Measurements from ENCODE around the gene POLR1A.

Gene POLR1A

DNA sequence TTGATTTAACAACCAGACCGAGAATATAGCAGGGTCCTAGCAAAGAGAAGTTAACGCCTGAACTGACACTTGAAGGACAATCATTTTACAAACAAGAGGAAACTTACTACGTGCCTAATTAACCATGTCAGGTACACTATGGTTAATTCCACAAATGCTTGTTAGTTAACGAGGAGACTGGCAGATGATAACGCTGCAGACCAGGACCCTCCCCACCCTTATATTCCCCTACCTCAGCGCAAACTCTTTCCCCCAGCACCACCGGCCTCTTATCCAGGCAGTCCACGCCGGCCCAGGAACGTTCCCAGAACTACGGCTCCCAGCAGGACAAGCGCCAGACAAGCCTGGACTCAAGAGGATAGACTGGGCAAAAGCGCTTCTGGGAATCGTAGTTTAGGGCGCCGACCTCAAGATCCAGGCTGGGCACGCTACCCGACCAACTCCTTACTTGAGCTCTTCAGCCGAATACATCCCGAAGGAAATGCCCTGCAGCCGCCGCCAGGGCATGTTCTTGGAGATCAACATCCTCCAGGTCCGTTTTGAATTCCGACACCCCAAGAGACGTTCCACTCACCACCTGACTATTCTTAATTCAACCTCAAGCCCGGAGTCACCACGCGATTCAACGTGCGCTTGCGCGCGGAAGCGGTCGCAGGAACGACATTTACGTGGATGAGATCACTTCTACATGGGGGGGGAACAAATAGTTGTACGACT lies at the start of gene POLR1A:
TSS of gene POLR1A (minus strand) at position 635 of the 717 bp plus-strand sequence. CDS start at position 525, 110 bp downstream.
- DNase-seq (ENCODE audit: low read depth, low spot score): peak; percentile 75

DNA sequence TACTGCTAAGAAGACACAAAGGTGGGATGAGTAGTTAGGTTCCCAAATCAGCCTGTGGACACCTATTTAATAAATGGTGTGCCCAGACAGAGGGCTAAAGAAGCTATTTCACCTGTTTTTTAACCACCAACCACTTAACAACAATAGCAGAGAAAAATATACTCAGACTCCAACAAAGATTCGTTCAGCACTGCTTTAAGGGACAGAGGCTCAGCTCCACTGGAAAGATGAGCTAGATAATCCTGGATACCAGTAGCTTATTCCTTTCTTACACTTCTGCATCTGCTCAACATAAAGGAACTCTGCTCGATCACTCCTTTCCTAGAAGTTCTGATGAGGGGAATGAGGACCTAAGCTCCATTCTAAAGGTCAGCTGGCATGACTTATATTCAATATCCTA lies 44.8 kb upstream of the POLR1A start:
- DNase-seq (ENCODE audit: low read depth, low spot score): no peak

DNA sequence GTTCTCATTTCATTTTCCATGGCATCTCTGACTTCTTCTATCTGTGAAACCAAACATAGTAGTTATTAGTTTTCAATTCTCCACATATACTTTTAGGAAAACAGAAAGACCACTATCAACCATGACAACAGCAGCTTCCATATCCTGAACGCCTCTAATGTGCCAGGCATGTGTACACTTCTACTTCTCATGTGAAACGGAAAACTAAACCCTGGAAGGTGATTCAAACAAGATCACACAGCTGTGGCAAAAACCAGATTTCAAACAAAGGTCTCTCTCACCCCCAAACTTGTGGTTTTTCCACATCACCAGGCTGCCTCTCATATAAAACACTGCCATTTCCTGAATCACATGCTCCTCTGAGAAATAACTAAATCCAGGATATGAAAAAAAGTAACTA lies 42.1 kb upstream of the POLR1A start:
- DNase-seq (ENCODE audit: low read depth, low spot score): no peak

DNA sequence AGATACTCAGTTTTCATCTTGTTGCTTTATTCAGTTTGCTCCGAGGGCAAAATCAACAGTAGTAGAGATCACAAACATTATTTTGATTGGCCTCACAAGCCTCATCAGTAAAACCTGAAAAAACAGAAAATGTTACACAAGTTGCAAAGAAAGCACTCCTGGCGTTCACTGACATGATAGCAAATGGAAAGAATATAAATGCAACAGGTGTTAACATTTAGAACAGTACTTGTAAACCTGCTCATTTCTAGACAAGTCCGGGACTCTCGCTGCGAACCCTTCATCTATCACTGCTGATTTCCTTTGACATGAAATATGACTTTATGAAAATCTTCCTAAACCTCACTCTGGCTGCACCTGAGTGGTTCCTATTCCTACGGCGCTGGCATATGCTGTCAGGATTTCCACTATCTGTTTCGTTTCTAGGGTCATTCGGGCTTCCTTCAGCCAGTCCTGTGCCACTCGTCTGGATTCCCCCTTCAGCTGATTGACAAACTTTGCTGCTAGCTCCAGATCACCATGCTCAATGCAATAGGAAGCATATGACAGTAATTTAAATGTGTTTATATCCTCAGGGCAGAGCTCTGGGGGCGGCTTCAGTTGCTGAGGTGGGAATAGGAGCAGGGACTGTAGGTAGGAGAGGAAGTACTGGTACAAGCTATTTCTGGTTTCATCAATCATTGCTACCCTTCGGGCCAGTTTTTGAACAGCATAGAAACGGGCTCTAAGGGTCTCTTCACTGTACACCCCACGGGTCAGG lies 38.4 kb upstream of the POLR1A start:
- no peak for DNase-seq (ENCODE audit: low read depth, low spot score)

DNA sequence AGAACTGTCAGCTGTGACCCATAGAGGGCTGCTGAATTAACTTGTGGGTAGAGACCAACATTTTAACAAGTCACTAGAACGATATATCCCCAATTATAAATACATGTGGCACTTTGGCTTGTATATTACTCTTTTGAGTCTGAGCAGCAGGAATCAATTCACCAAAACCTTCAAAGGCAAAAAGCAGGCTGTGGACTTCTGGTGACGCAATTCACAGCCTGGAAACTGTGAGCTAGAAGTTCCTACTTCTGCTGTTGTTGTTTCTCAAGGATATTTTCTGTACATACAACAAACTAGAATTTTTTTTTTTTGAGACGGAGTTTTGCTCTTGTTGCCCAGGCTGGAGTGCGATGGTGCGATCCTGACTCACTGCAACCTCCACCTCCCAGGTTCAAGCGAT lies 37.6 kb upstream of the POLR1A start:
- DNase-seq (ENCODE audit: low read depth, low spot score): no peak

DNA sequence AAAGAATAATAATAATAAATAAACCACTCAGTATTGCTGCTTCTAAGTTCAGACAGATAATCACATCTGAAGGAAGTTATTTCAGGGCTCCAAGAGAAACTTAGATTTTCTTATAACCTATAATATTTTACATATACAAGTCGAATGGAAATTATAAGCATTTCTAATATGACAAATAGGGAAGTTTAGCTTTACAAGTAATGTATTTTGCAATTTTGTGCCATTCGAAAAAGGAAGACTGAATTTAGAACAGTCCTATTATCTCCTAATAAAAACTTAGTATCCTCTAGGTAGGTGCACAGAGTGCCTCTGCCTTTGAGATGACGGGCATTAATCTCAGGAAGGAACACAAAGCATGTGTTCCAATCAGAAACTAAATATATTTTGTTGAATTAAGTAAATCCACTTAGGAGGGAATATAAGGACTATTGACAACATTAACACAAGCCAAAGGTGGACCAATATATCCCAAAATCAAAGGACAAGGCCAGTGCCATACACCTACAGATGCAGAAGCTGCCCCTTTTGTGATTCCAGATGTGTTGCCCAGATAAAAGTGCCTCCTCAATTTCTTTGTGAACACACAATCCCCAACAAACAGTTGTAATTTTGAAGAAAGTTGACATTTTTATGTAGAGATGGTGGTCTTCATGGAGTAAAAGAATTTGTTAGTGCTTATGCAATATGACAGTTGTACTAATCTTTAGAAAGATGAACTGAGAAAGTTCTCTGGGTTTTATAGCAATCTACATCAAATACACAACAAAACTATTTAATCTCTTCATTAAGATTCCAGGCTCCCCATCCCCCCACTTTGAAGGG lies 37.0 kb upstream of the POLR1A start:
- no peak for DNase-seq (ENCODE audit: low read depth, low spot score)

DNA sequence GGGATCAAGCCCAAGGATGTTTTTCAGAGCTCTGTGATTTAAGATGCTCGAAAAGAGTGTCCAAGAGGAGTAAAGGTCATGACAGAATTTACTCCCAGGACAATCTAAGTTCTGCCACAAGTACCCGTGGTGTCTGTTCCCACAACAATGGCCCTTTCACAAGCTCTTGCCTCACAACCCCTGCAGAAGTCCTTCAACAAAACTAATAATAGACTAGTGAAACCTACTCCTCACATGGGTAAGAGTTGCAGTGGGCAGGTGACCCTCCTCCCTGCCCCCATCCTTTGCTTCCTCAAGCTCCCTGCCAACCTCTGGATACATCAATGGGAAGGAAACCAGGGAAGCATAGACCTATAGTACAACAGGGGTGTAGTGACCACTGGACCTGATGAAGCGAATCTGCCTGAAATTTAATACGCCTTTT lies 35.3 kb upstream of the POLR1A start:
- DNase-seq (ENCODE audit: low read depth, low spot score): no peak

DNA sequence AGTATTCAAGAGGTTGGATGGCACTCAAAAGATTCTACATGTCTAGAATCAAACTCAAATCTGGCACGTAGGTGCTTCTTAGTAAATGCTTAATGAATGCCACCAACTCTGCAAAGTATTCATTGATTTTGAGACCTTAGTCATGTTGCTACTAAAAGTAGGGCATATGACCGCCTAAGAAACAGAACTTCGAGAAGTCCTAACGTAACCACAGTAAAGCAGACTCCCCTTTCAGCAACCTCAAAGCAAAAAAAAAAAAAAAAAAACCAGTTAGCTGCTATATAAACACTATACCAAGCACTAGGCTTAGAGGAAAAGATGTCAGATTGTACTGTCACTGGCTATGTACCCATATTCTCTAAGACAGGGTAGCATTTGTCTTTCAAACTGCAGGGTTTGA lies 34.3 kb upstream of the POLR1A start:
- DNase-seq (ENCODE audit: low read depth, low spot score): no peak

DNA sequence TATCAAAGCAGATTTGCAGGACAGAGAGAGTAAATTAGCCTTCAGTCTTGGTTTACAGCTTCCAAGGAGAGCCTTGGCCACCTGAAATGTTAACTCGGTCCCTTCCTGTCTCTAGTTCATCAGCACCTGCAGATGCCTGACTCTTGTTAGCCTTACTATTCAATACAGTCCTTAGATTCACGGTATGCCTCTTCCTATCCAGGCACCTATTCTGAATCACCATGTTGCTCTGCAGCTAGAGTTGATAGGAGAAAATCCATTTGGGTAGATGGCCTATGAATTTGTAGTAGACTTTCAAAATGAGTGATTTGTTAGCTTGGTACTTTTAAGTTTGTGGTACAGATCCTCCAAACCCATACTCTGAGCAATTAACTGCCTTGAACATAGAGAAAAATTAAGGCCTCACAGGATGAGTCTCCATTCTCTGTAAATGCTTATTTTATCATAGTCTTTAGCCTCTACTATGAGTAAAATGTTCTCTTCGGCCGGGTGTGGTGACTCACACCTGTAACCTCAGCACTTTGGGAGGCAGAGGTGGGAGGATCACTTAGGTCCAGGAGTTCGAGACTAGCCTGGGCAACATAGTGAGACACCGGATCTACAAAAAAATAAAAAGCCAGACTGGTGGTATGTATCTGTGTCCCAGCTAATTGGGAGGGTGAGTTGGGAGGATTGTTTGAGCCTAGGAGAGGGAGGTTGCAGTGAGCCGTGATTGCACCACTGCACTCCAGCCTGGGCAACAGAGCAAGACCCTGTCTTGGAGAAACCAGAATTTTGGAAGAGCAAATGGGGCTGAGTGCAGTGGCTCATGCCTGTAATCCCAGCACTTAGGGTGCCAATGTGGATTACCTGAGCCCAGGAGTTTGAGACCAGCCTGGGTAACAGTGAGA lies 33.3 kb upstream of the POLR1A start:
- no peak for DNase-seq (ENCODE audit: low read depth, low spot score)

DNA sequence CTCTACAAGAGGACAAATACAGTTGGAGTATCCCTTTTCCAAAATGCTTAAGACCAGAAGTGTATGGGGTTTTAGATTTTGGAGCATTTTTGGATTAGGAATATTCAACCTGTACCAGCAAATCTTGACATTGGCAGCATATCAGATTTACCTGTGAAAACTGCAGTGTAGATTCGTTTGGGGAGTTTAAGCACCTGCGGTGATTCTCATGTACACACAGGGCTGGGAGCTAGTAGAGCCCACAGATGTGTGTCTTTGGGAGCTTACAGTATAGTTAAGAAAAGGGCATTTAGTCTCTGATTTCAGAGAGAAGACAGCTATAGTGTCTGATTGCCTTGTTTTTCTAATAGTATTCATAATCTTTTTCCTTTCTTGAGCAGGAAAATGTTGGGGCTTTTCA lies 30.5 kb upstream of the POLR1A start:
- DNase-seq (ENCODE audit: low read depth, low spot score): no peak

DNA sequence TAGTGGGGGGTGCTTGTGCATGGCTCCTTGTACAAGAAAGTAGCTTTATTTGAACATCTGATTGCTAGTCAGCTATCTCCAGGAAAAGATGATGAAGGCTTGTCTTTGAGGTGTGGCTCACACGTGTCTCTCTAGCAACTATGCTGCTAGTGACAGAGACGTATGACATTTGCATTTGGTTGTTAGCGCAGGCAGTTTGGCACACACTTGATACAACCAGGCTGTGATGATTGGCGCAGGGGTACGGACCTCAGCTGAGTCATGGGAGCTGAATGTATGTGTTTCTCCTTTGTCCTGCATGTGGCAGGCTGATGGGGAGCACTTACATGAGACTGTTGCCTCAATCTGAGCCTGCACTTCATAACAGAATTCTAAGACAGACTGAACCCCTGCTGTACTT lies 30.0 kb upstream of the POLR1A start:
- no peak for DNase-seq (ENCODE audit: low read depth, low spot score)

DNA sequence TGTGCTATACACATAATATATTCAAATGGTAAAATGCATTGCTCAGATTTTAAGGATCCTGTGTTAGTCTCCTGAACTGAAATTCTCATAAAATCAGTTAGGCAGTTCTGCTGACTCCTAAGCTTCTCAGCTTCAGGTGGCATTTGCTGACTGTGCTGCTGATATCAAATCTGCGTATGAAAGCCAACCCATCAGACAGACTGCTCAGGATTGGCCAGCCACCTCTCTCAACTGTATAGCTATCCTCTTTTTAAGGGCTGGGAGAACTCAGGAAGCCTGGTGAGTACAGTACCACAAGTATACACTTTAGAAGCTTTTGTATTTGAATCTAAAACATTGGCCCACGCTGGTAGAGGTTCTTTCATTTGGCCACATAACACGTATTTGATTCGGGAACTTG lies 29.0 kb upstream of the POLR1A start:
- DNase-seq (ENCODE audit: low read depth, low spot score): no peak

DNA sequence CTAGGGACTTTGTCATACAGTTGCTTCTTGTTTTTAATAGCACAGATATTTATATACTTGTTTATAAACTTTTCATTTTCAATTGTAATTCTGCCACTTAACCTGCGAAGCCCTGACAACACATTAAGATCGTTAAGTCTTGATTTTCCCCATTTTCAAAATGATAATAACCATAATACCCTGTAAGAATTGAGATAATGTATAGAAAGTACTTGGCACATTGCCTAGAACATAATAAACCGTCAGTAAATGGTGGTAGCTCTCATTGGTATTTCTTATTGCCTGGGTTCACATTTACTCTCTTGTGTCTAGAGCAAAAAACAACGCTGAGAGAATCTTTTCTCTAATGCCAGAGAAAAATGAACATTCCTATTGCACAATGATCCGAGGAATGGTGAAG lies 19.0 kb upstream of the POLR1A start:
- no peak for DNase-seq (ENCODE audit: low read depth, low spot score)

DNA sequence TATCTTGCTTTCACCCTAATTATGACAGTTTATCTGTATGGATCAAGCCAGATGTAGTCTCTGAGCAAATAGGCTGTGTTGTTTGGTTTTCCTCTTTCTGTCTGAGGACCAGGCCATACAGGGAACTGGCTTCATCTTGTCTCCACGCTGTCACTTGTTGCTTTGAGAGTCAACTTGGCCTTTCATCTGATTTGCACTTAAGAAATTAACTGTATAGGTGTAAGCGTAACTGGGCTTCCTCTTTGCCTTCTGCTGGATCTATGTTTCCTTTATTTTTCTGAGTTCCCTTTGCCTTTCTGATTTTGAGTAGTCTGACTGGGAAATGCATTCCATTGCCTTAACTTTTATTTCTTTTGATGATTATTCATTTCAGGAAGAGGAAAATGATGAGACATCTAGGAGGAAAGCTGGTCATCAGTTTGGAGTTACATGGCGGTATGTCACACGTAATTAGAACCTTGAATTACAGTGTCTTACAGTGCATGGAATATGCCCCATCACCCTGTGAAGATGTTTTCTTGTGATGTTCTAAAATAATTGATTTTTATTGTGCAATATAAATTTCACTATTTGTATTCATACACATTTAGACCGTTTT lies 17.7 kb upstream of the POLR1A start:
- no peak for DNase-seq (ENCODE audit: low read depth, low spot score)

DNA sequence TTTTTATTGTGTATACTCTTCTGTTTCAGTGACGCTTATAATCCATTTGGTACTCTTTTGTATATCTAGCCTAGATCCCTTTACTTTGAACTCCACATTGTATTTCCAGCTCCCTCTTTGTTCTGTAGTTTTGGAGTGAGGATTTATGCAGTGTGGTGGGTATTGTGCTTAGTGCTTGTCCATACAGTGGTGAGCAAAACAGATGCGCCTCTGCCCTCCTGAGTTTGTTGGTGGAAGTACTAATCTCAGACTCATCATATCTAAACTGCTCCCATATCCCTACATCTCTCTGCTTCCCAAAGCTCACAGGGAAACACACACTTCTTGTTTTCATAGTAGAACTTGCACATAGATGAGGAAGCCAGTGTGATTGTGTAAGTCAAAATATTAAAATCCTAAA lies 12.4 kb upstream of the POLR1A start:
- DNase-seq (ENCODE audit: low read depth, low spot score): no peak

DNA sequence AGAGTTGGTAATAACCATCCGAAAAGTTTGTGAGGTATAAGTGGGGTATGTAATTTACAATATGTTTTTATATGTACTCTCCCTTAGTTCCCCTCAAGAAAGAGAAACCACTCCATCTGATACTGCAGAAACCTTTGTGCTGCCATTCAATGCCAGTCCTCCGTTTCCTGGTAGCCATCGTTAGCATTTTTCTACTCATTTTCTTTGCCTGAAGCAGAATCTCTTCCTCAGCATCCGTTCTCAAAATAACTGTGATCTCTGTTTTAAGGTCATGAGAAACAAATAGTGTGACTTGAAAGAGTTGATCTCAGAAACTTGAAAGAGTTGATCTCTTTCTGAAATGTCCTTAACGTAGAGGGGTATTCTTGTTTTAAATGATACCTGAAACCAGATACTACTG lies 1.3 kb upstream of the POLR1A start:
- DNase-seq (ENCODE audit: low read depth, low spot score): no peak

DNA sequence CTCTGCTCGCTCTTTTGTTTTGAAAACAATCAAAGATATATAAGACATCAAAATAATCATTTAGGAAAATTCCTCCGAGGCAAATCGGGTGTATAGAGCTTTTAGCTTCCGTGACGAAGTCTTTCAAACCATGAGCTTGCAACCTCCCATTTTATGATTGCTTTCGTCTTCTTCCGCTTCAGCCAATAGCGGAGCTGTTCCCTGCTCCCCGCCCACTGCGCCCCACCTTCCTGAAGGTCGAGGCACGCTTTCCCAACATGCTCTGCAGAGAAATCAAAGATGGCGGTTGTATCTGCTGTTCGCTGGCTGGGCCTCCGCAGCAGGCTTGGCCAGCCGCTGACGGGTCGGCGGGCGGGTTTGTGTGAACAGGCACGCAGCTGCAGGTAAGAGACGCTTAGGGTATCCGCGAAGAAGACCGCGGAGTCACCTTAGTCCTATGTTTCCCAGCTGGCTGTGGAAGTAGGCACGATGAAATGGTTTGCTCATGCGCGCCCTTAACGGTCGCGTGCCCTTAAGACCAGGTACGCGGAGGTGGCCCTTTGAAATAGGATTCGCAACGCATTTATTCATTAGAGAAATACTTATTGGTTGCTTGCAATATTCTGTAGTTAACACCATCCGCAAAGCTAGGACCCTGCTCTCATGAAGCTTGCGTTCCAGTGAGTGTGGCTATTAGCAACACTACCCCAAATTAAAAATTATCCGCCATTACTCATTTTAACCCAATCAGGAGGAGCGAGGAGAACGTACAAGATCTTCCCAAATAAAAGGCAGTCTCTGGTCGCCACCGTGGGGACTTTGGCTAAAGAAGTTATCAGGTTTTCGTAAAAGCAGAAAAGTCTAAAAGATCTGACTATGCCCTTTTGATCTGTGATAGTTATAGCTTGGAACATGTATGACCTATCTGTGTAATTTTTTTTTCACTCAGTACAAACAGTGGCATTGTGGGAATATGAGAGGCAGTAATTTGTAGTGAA lies 571 bp upstream of the POLR1A start, which contains the start of gene PTCD3:
TSS of gene PTCD3 (plus strand) at position 267 of the 977 bp plus-strand sequence. CDS start at position 280, 13 bp downstream.
- DNase-seq (ENCODE audit: low read depth, low spot score): peak; percentile 93

DNA sequence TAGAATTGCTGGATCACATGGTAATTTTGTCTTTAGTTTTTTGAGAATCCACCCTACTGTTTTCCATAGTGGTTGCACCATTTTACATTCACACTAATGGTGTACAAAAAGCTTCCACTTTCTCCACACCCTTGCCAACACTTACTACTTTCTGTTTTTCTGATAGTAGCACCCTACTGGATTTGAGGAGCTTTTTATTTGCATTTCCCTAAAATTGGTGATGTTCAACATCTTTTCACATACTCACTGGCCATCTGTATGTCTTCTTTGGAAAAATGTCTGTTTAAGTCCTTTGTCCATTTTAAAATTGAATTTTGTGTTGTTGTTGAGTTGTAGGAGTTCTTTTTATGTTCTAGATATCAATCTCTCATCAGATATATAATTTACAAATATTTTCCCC lies 3.5 kb downstream of the POLR1A start:
- DNase-seq (ENCODE audit: low read depth, low spot score): no peak

DNA sequence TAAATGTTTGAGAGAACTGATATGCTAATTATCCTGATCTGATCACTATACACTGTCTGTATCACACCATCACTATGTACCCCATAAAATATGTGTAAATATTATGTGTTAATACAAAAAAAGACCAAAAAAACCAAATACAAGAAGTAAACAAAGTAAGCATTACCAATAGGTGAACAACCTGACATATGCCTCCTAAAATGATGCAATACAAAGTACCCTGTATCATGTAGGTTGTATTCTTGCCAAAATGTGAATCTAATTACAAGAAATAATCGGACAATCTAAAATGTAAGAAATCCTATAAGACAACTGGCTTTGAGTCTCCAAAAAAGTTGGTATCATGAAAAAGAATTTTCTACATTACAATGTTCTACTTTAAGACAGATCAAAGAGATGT lies 7.8 kb downstream of the POLR1A start:
- DNase-seq (ENCODE audit: low read depth, low spot score): no peak

Measured in activated CD4-positive, CD25-positive, alpha-beta regulatory T cell treated with anti-CD3 and anti-CD28 coated beads, Interleukin-2, amount 50 U/mL, for 16 hours (primary cell).